GM18520 (cell line): ENCODE measurements around the gene CFAP99.
"Not testable (repeated sequence)": the region's sequence is repeated elsewhere in the genome, so short reads cannot be mapped to it uniquely, and the experiment has no call there.

Experiments used
- ATAC-seq: cut with Tn5 transposase; IDR thresholded peaks from one replicate; pipeline ENCODE4 v1.9.1; 2021; ENCODE audit not compliant: unreplicated experiment

The CFAP99 gene

DNA sequence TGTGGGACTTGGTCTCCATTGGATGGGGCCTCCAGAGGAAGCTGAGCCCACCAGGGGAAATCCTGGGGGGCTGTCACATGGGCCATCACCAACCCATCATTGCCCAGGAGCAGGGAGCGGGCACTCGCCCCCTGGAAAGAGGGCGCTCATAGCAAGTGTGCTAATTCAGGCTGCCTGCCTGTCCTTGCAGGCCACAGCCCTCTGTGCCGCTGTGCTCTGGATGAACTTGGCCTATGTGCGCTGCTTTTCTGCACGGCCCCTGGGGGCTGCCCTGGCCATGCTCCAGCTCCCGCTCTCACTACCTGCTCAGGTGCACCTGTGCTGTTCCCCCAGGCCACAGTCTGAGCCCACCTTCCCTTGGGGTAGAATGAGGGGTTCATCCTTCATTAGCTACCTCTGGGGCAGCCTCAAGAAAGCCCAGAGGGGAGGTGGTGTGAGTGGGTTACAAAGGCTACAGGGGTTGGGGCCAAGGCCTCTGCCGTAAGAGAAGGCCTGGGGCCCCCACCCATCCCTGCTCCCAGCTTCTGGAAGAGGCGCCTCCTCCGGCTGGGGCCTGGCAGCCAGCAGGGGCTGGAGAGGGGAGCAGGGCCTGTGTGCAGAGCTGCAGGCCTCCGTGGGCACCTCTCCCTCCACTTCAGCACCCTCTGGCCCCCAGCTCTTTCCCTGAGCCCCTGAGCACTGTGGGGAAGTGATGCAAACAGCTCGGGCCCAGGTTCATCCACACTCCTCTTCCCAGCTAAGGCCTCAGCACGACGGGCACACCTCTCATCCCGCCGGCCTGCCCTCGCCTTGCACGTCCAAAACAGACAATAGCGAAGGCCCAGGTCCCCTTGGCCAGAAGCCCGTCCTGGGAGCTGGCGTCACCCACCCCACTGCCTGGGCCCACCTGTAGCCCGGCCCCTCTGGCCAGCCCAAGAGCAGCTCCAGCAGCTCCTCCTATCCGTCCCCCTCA lies 8.9 kb downstream of the CFAP99 start:
- ATAC-seq = no peak

DNA sequence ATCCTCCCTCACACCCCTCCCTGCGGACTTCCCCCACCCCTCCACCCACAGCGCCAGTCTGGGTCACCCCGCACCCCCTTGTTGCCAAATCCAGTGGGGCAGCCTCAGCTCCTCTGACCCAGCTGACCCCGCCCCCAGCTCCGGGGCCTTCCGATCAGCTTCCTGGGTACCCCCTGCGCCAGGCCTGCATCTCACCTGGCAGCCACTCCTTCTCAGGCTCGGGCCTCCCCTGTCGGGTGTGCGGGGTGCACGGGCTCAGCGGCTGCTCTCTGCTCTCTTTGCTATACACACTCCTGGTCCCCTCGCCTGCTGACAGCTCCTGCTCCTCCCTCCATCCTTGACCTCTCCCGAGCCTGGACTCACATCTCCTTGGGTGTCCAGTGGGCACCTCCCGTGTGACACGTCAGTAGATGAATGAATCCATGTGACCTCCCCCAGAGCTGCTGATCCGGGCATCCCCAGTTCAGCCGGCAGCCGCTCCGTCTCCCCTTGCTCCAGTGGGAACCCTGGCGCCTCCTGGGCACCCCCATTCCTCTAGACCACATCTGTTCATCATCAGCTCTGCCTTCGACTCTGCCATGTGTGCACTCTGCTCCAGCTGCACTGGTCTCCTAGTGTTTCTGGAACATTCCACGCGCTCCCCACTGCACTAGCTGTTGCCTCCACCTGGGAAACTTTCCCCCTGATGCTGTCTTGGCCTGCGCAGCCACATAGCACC lies 9.9 kb downstream of the CFAP99 start:
- no peak for ATAC-seq

DNA sequence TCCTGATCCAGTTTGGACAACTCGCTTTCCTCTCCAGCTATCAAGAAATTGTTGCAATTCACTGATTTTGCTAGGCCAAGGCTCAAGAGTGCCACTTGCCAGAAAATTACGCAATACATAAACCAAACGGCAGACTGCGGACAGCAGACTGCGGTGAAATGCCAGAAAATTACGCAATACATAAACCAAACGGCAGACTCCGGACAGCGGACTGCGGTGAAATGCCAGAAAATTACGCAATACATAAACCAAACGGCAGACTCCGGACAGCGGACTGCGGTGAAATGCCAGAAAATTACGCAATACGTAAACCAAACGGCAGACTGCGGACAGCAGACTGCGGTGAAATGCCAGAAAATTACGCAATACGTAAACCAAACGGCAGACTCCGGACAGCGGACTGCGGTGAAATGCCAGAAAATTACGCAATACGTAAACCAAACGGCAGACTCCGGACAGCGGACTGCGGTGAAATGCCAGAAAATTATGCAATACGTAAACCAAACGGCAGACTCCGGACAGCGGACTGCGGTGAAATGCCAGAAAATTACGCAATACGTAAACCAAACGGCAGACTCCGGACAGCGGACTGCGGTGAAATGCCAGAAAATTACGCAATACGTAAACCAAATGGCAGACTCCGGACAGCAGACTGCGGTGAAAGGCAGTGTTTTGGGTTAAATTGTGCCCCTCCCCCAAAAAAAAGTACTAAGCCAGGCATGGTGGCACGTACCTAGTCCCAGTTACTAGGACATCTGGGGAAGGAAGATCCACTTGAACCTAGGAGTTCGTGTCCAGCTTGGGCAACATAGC lies 11.4 kb downstream of the CFAP99 start:
- not testable (repeated sequence) for ATAC-seq

DNA sequence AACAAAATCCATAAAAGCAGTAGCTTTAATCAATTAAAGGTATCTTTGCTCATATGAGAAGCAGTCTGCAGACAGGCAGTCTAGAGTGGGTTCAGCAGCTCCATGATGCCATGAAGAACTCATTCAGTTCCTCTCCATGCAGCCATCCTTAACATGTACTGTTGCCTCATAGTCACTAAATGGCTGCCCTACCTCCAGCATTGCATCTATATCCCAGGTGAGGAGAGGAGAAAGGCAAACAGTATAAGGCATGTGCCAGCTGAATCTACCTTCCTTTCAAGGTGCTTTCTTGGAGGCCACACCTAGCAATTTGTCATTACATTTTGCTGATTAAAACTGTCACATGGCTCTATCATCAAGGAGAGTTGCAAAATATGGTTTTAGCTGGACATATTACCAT lies 13.2 kb downstream of the CFAP99 start:
- ATAC-seq = no peak

DNA sequence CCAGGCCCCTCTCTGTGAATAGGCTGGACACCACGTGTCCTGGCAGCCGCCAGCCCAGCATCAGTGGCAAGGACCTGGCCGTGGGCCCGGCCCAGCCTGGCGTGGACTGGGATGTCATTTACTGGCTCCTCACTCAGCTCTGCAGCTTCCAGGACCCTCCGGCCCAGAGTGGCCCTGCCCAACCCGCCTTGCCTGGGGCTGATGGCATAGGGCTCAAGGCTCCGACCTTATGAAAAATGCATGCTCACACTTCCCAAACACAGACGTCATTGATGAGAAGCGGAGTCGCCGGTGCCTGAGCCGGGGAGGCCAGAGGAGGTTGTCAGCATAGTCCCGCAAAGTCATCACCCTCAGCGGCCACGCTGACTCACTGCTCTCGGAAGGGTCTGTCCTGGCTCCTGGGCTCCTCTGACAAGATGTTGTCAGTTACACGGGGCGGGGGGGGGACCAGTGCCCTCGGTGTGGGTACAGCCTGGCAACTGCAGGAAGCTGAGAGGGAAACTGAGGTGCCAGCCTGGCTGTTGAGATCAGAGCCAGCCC lies 14.3 kb downstream of the CFAP99 start:
- no peak for ATAC-seq

DNA sequence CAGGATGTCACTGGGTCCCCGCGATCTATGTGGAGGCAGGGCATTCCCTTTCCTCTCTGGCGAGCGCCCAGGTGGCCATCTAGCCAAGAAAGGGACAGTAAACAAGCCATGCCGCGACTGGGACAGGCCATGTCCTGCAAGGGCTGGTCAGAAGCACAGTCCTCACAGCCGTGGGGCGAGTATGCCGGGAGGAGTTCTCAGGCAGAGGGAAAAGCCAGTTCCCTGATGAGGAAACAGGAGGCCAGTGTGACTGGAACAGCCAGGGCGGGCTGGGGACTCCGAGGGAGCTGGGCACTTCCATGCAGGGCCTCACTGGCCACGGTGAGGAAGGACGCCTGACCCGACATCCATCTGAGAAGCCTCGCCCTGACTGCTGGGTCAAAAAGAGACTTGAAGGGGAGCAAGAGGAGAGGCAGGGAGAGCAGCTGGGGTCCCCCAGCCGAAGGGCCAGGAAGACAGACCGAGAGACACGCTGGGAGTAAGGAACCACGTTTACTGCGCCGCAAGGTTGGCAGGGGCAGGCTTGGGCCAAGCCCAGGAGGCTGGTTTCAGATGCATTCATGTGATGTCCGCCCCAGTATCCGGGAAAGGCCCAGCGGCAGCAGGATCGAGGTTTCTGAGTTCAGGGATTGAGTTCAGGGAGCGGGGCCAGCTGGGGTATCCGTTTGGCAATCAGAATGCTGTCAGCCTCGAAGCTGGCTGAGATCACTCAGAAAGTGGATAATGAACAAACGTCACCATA lies 15.0 kb downstream of the CFAP99 start:
- no peak for ATAC-seq

DNA sequence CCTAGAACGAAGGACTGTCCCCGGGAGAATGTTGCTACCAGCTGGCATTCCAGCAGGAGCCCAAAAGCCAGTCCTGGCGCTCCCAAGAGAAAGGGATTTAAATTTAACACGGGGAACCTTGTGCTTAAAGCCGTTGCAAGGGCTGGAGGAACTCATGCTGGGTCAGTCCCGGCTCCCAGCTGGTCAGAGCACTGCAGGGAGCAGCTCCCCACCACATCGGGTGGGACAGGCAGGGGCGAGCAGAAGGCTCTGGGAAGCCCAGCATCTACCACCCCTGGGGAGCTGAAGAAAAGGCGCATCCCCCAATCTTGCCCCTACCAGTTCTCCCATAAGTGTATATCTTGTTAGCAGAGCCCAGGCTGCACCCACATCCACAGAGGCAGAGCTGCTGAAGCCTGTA lies 15.7 kb downstream of the CFAP99 start:
- ATAC-seq = no peak

DNA sequence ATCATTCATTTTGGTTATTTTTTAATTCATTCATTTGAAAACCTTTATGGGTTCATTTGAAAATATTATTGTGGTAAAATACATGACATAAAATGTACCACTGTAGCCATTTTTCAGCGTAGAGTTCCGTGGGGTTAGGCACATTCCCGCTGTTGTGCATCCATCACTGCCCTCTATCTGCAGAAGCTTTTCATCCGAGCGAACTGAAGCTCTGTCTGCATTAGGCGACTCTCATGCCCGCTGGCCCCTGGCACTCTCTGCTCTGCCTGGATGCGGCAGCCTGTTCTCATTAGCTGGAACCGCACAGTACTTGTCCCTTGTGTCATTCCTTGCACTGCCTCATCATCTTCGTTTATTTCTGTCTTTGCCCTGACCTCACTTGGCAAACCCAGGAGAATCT lies 17.5 kb downstream of the CFAP99 start:
- no peak for ATAC-seq

DNA sequence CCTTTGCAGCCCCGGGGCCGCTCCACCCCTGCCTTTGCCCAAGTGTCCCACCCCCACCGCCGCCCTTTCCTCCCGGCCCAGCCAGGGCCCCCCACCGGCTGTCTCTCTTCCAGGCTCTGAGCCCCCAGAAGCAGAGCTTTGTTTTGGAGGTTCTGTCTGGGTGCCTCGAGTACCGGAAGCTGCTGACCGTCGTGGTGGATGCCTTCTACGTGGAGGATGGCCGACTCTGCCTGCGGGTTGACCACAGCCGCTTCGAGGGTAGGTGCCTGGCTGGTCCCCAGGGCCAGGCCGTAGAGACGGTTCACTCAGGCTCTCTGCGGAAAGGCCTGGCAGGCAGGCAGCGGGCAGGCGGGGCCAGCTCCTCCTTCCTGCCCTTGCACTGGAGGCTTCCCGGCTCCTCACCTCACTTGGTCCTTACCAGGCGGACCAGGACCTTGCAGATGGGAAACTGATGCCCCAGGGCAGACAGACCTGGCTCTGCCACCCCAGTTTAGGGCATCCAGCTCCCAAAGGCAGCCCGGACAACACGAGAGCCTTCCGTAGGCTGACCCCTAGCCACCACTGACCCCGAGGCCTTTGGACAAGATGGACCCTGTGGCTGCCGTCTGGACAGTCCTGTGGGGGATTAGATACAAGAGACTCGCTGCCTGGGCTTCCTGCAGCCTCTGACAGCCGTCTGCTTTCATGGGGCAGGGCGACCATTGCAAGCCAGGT lies 18.2 kb downstream of the CFAP99 start:
- no peak for ATAC-seq

DNA sequence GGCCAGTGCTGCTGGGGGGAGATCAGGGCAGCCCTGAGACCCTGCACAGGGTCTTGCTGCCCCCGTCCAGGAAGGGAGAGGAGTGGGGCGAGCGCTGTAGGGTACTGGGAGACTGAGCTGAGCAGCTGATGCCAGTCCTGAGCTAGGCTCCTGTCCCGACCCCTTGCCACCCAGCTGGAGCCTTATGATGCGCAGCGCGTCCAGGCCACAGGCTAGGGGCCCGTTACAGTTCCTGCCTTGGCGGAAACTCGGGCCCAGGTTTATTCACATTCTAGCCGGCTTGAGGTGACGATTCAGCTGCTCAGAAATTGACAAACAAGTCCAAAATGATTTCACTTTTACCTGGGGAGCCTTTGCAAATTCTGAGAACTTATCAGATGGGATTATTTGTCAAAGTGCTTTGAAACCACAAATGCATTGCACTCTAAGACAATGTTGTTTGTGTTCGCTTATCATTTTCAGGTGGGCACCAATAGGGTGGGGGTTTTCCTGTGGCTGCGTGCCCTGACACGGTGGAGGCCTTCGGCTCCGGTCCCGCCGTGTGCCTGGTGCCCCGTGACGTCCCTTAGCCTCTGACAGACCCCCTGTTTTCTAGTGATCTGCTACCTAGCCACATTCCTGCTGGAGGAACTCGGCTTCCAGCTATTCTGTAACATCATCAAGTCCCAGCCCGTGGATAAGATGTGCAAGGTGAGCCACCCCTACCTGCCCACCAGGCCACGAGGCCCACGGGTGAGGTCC lies 18.9 kb downstream of the CFAP99 start:
- no peak for ATAC-seq

DNA sequence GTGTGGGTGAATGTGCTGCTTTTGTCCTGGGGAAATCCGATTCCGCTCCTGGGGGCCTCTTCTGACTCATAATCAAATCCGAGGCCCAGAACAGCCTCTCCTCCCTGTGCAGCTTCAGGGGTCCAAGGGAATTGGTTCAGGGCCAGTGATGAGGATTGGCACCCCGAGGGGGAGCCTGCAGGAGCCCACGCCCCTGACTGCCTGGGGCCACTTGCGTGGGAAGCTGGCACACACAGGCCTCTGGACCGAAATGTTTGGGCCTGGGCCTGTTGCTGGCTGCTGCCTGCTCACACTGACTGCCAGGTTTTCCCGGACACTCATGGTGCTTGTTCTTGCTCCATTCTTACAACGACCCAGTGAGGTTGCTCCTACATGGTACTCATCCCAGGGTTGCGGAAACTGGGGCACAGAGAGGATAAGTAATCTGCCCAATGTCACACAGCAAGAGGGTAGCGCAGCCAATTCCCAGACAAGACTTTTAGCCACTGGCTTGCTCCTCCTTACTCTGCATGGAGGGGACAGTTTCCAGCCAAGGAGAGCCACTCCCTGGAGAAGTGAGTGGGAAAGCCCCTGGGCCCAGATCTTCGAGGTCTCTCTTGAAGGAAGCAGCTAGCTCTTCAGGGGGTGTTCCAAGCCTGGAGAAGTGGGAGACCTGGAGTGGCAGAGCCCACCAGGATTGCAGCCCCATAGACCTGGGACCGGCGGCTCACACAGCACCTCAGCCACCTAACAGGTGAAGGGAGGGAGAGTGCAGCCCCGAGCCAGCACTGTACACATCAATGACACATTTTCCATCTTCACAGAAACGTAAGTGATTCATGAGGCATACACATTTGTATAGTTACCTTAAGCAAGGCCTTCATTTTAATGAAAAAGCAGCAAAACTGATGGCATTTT lies 20.3 kb downstream of the CFAP99 start:
- ATAC-seq = no peak

DNA sequence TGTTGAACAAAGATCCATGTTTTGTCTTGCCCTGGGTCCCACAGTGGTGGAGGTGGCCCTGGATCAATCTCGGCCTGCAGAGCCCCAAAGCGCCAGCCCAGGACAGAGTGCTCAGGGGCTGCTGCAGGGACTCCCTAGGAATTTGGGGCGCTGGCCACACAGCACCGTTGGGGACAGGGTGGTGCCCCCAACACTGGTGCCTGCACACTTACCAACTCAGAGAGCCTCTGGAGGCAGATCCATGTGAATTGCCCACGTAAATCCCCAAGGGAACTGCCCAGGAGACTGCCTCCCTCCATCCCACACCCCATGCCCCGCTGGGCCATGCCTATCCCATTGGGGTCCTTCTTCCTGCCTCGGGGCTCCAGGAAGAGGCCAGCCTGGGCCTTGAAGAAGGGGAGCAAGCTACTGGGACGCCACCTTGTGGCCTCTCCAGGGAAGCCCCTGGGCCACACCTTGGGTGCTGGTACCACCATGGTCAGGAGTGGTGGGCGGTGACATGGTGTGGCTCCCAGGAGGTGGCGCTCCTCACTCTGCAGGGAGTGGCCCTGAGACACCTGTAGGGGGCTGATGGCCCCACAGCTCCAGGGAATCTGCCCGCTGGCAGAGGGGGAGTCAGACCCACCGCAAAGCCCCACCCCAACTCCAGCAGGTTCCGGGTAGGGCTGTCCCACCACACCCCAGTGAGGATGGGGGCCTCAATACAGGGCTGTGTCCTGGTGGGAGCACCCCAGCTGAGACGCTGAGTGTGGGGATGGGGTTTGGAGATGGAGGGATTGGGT lies 22.8 kb downstream of the CFAP99 start:
- peak; percentile 60 for ATAC-seq

DNA sequence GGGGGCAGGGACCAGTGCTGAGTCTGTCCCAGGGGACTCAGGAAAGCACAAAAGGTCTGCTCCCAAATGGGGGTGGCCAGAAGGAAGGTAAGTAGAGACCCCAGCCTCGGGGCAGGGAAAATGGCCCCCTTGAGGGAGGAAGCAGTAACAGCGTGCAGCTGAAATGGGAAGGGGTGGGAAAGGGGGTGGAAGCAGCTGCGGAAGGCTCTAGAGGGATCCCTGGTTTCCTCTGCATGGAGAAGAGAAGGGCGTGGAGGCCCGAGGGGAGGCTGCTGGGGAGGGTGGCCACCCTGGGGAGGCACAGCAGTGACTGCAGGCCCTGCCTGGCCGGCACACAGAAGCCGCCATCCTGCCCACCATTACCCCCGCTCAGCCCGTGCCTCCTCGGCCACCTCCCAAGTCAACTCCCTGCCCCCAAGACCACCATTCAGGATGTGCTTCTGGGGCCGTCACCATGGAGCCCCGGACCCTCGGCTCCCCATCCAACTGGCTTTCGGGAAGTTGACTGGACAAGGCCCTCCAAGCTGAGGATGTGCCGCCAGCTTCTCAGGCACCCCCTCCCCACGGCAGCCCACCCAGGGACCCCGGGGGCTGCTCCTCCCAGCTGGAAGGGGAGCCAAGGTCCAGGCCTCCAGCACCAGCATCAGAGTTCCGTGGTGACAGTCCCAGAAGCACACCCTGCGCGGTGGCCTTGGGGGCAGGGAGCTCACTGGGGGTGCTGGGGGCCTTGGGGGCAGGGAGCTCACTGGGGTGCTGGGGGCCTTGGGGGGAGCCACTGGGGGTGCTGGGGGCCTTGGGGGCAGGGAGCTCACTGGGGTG lies 23.6 kb downstream of the CFAP99 start:
- no peak for ATAC-seq

DNA sequence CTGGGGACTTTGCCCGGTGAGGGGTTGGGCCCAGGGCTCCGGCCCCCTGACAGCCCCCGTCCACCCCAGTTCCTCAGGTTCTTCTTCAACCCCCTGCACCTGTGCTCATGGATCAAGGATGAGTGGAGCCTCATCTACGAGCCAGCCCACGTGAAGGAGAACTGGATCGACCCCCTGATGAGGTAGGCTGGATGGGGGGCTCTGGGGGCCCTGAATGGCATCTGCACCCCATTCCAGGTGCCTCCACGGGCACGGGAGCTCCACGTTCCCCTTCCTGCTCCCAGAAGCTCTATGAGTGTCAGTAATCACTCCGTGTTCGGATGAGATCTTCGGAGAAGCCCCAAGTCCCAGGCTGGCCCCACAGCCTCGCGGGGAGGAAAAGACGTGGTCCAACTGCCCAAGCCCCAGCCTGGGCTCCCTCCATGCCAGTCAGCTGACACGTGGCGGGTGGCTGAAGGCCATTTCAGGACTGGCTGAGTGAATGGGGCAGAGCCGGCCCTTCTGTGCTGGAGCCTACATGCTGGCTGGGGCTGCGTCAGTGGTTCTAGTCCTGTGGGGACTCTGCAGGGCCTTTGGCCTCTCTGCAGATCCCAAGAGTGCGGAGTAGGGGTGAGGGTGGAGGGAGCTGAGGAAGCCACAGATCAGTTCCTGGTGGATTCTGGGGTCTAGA lies 24.4 kb downstream of the CFAP99 start:
- ATAC-seq = no peak

DNA sequence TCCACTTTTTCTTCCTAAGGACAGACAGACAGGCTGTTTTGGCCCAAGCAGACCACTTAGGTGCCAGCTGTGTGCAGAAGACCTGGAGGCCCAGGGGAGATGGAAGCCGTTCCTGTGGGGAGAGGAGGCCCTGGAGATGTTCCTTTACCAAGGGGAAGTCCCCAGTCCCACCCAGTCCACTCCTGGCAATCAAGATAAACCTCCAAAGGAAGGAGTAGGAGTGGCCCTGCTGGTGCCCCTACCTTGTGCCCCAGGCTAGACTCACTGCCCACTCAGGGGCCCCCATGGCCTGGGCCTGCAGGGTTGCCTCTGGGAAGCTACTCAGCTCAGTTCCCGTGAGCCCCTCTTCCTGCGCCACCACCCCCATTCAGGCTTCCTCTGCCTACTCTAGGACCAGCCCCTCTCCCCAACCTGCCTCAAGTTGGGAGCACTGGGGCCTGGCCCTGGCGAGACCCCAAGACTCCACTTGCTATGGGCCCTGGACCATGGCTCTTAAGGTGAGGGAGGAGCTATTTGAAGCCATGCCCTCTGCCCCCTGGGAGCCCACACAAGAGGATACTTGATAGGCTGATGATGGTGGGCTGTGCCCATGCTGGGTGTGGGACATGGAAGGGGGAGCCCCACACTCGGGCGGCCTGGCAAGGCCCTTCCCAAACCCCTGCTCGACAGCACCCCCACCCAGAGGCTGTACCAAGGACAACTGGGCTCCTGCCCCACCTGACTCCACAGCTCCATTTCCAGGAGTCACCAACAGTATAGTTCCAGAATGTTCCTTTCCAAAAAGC lies 25.4 kb downstream of the CFAP99 start:
- ATAC-seq = no peak
